Endometrium (tissue), 2 donors: ENCODE measurements around the gene GPHN.
"Not testable (repeated sequence)": the region's sequence is repeated elsewhere in the genome, so short reads cannot be mapped to it uniquely, and the experiment has no call there.

Experiments
- FAIRE-seq: peaks from 2 replicates; lab custom pipeline; 2012; peaks lifted over from hg19 to GRCh38; lab: Jason Lieb, UNC
- donor health status: control.
- donor health status: control.

The GPHN gene

DNA sequence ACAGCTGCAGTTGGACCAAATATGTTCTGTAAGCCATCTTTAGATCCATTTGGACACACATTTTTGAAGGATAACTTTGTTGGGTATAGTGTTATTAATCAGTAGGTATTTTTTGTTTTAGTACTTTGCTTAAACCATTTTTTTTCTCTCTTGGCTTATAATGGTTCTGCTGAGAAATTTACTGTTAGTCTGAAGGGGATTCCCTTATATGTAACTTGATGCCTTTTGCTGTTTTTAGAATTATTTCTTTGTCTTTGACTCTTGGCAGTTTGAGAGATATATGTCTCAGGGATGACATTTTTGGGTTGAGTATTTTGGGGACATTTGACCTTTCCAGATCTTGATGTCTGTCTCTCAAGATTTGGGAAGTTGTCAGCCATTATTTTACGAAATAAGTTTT is 169.8 kb downstream of the GPHN start:
- no peak for FAIRE-seq

- FAIRE-seq = no peak
Measured at GRCh38 chr14:66680216-66680615, 172.3 kb downstream of the GPHN start.

GRCh38 chr14:66696326-66696725 is 188.4 kb downstream of the GPHN start:
- no peak for FAIRE-seq

GRCh38 chr14:66698503-66698902 is 190.6 kb downstream of the GPHN start:
- no peak for FAIRE-seq

GRCh38 chr14:66701813-66702212 is 193.9 kb downstream of the GPHN start:
- no peak for FAIRE-seq

DNA sequence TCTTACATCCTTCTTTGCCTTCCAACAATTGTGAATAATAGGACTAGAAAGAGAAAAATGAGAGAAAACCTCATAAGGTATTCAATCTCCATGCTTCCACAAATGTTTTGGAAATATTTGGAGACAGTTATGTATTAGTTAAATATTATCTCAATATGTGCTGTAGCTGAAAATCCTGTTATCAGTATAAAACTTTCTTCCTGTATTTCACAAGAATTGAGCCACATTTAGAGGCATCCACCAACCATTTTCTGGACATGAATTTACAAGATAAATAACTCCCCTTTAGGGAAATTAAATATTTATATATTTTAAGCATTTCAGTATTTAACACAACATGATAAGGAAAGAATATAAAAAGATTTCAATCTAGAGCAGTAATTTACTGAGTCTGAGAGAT is 200.3 kb downstream of the GPHN start:
- FAIRE-seq = no peak

DNA sequence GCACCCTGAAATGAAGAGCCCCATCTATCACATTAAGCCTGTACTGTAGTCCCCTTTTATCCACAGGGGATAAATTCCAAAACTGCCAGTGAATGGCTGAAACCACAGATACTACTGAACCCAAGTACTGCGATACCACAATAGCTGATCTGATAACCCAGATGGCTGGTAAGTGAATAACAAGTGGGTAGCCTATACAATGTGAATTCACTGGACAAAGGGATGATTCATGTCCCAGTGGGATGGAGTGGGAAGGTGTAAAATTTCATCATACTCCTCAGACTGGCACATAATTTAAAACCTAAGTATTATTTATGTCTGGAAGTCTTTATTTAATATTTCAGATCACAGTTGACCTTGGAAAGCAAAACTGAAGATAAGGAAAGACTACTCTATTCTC is 201.3 kb downstream of the GPHN start:
- no peak for FAIRE-seq

DNA sequence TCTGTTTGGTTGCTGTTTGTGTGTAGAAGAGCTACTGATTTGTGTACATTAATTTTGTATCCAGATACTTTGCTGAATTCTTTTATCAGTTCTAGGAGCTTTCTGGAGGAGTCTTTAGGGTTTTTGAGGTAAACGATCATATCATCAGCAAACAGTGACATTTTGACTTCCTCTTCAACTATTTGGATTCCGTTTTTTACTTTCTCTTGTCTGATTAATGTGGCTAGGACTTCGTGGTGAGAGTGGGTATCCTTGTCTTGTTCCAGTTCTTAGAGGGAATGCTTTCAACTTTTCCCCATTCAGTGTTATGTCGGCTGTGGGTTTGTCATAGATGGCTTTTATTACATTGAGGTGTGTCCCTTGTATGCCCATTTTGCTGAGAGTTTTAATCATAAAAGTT is 206.3 kb downstream of the GPHN start:
- FAIRE-seq = not testable (repeated sequence)

DNA sequence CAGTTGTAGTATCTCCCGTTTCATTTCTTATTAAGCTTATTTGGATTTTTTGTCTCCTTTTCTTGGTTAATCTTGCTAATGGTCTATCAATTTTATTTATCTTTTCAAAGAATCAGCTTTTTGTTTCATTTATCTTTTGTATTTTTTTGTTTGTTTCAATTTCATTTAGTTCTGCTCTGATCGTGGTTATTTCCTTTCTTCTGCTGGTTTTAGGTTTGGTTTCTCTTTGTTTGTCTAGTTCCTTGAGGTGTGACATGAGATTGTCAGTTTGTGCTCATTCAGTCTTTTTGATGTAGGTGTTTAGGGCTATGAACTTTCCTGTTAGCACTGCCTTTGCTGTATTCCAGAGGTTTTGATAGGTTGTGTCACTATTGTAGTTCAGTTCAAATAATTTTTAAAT is 207.4 kb downstream of the GPHN start:
- peak; percentile 15 for FAIRE-seq

- FAIRE-seq = no peak
Measured at GRCh38 chr14:66716227-66716626, 208.3 kb downstream of the GPHN start.

- no peak for FAIRE-seq
Measured at GRCh38 chr14:66717561-66718140, 209.7 kb downstream of the GPHN start.

DNA sequence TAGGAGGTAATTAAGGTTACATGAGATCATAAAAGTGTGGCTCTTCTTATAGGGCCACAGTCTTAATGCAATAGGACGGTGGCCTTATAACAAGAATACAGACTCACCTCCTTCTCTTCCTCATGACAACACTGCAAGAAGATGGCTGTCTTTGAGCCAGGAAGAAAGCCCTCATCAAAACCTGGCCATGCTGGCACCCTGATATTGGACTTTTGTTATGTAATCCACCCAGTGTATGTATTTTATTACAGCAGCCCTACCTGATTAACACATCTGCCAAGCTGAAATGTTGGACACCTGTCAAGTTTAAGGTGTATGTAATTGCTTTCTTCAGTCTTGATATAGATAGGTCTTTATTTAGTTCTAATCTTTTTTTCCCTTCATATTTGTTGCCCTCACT is 217.0 kb downstream of the GPHN start:
- no peak for FAIRE-seq

- FAIRE-seq = not testable (repeated sequence)
Measured at GRCh38 chr14:66731298-66731697, 223.4 kb downstream of the GPHN start.

GRCh38 chr14:66735853-66736252 is 227.9 kb downstream of the GPHN start:
- FAIRE-seq = no peak

DNA sequence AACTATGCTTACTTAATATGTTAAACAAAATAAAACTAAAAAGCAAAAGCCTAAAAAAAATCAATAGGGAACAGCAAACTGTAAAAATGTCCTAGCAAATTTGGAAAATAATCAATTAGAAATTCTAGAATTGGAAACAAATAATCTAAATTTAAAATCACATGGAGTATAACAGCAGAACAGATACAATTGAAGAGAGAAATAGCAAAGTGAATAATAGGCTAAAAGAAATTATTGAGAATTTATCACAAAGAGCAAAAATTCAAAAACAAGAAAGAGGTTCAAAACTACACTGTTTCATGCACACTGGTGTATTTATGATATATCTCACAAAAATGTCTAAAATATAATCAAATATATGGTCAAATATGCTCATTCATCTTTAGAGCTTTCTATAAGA is 231.9 kb downstream of the GPHN start:
- no peak for FAIRE-seq

DNA sequence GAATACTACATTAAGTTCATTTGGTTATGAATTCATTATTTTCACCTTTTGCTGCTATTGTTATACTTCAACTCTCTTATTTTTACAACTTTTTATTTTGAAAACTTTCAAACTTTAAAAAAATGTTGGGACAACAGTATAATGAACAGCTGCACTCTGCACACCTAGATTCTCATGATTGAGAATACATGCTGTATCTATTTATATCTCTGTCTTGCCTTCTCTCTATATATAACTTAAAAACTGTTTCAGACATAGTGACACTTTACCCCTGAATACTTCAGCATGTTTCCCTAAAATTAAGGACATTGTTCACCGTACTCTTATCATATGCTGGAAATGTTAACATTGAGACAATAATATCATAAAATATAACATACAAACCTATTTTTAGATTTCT is 237.1 kb downstream of the GPHN start:
- no peak for FAIRE-seq

- FAIRE-seq = no peak
Measured at GRCh38 chr14:66746316-66747006, 238.5 kb downstream of the GPHN start.

GRCh38 chr14:66752109-66752508 is 244.2 kb downstream of the GPHN start:
- no peak for FAIRE-seq

DNA sequence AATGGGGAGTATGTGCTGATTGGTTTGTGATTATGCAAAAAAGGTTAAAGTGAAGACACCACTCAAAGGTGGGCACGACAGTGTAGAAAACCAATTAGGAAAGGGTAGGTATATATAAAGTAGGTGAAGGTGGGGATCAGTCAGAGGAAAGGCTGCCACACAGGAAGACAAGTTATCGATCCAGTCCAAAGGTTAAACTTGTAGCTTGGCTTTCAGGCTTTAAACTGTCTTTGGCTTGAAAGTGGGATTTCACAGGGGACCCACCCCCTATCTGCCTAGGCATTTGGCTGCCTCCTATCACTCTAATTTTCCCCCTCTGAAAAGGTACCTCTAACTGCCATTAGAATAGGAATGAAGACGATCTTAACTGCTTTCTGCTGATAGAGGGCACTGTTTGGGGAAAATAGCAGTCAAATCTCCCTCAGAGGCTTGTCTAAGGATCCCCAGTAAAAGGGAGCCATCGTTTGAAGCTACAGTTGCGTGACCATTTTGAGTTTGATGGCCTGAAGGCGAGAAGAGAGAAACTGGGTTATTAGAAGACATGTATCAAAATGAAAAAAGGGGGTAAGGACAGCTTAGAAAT is 250.2 kb downstream of the GPHN start:
- FAIRE-seq = no peak

- FAIRE-seq = no peak
Measured at GRCh38 chr14:66772146-66772545, 264.2 kb downstream of the GPHN start.

DNA sequence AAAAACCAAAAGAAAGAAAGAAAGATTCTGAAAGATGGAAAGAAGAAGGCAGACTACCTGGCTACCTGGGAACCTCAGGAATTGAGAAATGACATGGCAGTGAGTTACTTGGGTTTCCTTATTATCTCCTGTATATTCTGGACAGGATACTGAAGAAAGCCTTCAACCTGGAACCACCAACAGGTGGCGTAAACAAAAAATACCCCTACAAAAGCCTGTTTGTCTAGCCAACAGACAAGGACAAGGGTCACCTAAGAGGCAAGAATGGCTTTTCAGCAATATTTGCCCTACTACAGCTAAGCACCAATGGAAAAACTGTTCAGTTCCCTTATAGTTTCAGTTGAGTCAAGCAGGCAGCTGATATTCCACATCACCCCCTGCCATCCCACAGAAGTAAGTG is 274.9 kb downstream of the GPHN start:
- no peak for FAIRE-seq

DNA sequence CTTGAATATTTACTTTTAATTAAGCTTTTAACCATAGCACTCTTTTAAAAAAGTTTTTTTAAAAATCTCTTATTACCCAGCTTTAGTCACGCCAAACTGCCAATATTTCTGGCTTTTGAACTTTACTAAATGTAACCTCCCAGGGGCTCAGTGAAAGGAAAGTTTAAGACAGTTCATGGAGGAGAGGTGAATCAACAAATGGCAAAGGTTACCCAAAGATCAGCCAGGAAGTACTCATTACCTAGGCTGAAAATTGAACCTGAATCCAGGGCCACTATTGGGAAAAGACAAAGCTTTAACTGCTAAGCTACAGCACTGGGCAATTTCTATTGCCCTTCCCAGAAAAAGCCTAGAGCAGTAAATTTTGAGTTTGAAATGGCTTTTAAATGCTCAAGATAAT is 282.2 kb downstream of the GPHN start:
- FAIRE-seq = no peak

DNA sequence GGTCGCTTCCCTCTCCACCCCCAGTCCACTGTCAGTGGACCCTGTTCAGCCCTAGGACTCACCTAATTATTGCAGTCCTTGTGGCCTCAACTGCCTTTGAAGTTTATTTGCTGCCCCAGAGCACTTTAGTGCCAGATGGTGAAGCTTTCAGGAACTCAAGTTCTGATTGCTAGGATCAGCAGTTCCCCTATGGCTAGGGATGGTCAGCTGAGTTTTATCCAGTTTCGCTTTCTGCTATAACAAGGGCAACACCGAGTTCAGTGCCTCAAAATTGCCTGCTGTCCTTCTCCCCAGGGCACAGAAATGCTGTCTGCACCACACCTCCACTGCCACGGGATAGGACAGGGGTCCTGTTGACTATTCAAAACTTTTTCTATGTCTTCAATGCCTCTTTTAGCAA is 295.0 kb downstream of the GPHN start:
- no peak for FAIRE-seq

DNA sequence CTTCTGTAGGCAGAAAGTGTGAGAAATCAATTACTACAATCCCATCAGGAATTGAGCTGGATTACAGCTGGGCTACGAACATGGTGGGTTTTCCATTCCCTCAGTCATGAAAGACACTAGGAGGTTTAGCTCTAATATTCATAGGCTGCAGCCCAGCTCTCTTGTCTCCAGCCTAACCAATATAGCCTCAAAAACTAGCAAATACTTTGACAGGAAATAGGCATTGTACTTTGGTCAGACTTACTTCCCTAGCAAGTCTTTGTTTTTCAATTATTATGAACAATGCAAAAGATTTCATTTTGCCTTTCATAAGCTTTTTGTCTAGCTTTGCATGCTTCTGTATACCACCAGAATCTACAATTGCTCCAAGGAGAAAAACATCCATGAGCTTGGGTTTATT is 296.2 kb downstream of the GPHN start:
- no peak for FAIRE-seq
